Central memory CD4-positive, alpha-beta T cell (primary cell): ENCODE measurements around the gene PRCC.
"Not testable (repeated sequence)": the region's sequence is repeated elsewhere in the genome, so short reads cannot be mapped to it uniquely, and the experiment has no call there.

Experiments
- DNase-seq: peaks from one replicate; pipeline ENCODE4 v3.0.0; 2022

The PRCC gene

GRCh38 chr1:156744786-156745419 lies 22.4 kb upstream of the PRCC start:
- DNase-seq: no peak

- no peak for DNase-seq
These were observed 21.5 kb upstream of the PRCC start for GRCh38 chr1:156745881-156746280.

GRCh38 chr1:156746406-156746727 lies 21.0 kb upstream of the PRCC start:
- no peak for DNase-seq

- DNase-seq: peak; percentile 42
These were observed 20.4 kb upstream of the PRCC start for GRCh38 chr1:156746728-156747631.

- DNase-seq: no peak
These were observed 19.3 kb upstream of the PRCC start for GRCh38 chr1:156747742-156748669.

GRCh38 chr1:156748670-156749418 lies 18.5 kb upstream of the PRCC start:
- no peak for DNase-seq

GRCh38 chr1:156749419-156750118 lies 17.8 kb upstream of the PRCC start:
- DNase-seq: no peak

- no peak for DNase-seq
These were observed 17.1 kb upstream of the PRCC start for GRCh38 chr1:156750191-156750672.

GRCh38 chr1:156750711-156751450 lies 16.5 kb upstream of the PRCC start:
- no peak for DNase-seq

GRCh38 chr1:156751451-156751756 lies 15.9 kb upstream of the PRCC start, which contains the start of gene HDGF:
TSS of gene HDGF (minus strand) at chr1:156751675. CDS start at chr1:156751429, 246 bp downstream.
- no peak for DNase-seq

GRCh38 chr1:156751757-156752481 lies 15.4 kb upstream of the PRCC start:
- peak; percentile 92 for DNase-seq

GRCh38 chr1:156752843-156753482 lies 14.4 kb upstream of the PRCC start:
- no peak for DNase-seq

GRCh38 chr1:156754219-156754618 lies 13.1 kb upstream of the PRCC start:
- DNase-seq: no peak

- no peak for DNase-seq
These were observed 11.8 kb upstream of the PRCC start for GRCh38 chr1:156755527-156755950.

- DNase-seq: no peak
These were observed 11.0 kb upstream of the PRCC start for GRCh38 chr1:156756355-156756754.

GRCh38 chr1:156757572-156758253 lies 9.6 kb upstream of the PRCC start:
- DNase-seq: not testable (repeated sequence)

GRCh38 chr1:156760092-156760795 lies 7.1 kb upstream of the PRCC start:
- no peak for DNase-seq

- no peak for DNase-seq
These were observed 6.6 kb upstream of the PRCC start for GRCh38 chr1:156760796-156761104.

GRCh38 chr1:156765136-156765535 lies 2.2 kb upstream of the PRCC start:
- DNase-seq: not testable (repeated sequence)
